PFSK-1 (cell line): Measurements from ENCODE around the gene CLCN6.

Experiments used
- FOXP2 ChIP-seq: optimal IDR thresholded peaks from 2 replicates; pipeline ENCODE3; 2011; ENCODE audit warnings: borderline replicate concordance, control low read depth, inconsistent platforms; ENCODE audit not compliant: insufficient read depth; ENCODE audit errors: extremely low read length, extremely low read depth
- POLR2AphosphoS5 ChIP-seq: IDR thresholded peaks from 2 replicates; pipeline ENCODE4 v1.6.1; 2012; ENCODE audit warnings: low read depth, mild to moderate bottlenecking, control low read depth, low read length, moderate library complexity
- REST ChIP-seq, 2 experiments: IDR thresholded peaks; 2 replicates each; pipeline versions ENCODE4 v1.6.1 to v1.8.0; 2011 to 2012; ENCODE audit warnings: low read depth in 2 of 2, low read length in 2 of 2, control low read depth in 1 of 2, inconsistent platforms in 1 of 2, mild to moderate bottlenecking in 1 of 2, moderate library complexity in 1 of 2; ENCODE audit not compliant: insufficient read depth in 1 of 2
- SIN3A ChIP-seq: IDR thresholded peaks from 2 replicates; pipeline ENCODE4 v1.6.1; 2012; ENCODE audit warnings: mild to moderate bottlenecking, low read length, moderate library complexity, borderline replicate concordance; ENCODE audit not compliant: insufficient read depth
- TAF1 ChIP-seq: IDR thresholded peaks from 2 replicates; pipeline ENCODE4 v1.6.1; 2012; ENCODE audit warnings: low read length, control low read depth, borderline replicate concordance; ENCODE audit not compliant: insufficient read depth

The CLCN6 gene

GRCh38 chr1:11874624-11875023 lies 68.6 kb downstream of the CLCN6 start:
- TF ChIP-seq POLR2AphosphoS5 (no peak), REST (IDR thresholded peaks at IDR 0.05; ENCODE audit: insufficient read depth in 1 of 2, low read depth in 2 of 2, low read length in 2 of 2) (no peak), TAF1 (no peak), FOXP2 (no peak), SIN3A (no peak)

GRCh38 chr1:11875094-11875493 lies 69.1 kb downstream of the CLCN6 start:
- no peak for TF ChIP-seq SIN3A
- no peak for TF ChIP-seq POLR2AphosphoS5
- TF ChIP-seq TAF1, result no peak
- TF ChIP-seq FOXP2, result no peak
- TF ChIP-seq REST (IDR thresholded peaks at IDR 0.05; ENCODE audit: insufficient read depth in 1 of 2, low read depth in 2 of 2, low read length in 2 of 2), result no peak

- TF ChIP-seq REST (IDR thresholded peaks at IDR 0.05; ENCODE audit: insufficient read depth in 1 of 2, low read depth in 2 of 2, low read length in 2 of 2) (no peak), SIN3A (no peak), FOXP2 (no peak), POLR2AphosphoS5 (no peak), TAF1 (no peak)
Measured at GRCh38 chr1:11877074-11877473, 71.1 kb downstream of the CLCN6 start.

- TF ChIP-seq POLR2AphosphoS5 (no peak), REST (IDR thresholded peaks at IDR 0.05; ENCODE audit: insufficient read depth in 1 of 2, low read depth in 2 of 2, low read length in 2 of 2) (no peak), TAF1 (no peak), FOXP2 (no peak), SIN3A (no peak)
Measured at GRCh38 chr1:11878081-11878890, 72.3 kb downstream of the CLCN6 start.

- no peak for TF ChIP-seq REST (IDR thresholded peaks at IDR 0.05; ENCODE audit: insufficient read depth in 1 of 2, low read depth in 2 of 2, low read length in 2 of 2)
- no peak for TF ChIP-seq FOXP2
- TF ChIP-seq SIN3A, result no peak
Measured at GRCh38 chr1:11878891-11879190, 72.8 kb downstream of the CLCN6 start.
